Measurements from ENCODE around the gene NUP37.
A peak's percentile ranks its signal among the peaks of the same experiment; 100 is the strongest.
"Not testable (repeated sequence)": the region's sequence is repeated elsewhere in the genome, so short reads cannot be mapped to it uniquely, and the experiment has no call there.

NUP37 gene

DNA sequence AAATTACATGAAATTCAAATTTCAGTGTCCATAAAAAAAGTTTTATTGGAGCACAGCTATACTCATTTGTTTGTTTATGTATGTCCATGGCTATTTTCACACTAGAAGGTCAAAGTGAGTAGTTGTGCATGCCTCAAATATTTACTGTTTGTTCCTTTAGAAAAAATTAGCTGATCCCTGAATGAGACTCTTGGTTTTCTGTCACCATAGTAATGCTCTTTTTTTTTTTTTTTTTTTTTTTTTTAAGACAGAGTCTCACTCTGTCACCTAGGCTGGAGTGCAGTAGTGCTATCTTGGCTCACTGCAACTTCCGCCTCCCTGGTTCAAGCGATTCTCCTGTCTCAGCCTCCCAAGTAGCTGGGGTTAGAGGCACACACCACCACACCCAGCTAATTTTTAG is 1.4 kb upstream of the NUP37 start:
- not testable (repeated sequence) for H3K9me3 ChIP-seq (ENCODE audit: control insufficient read depth, low read length); H3K4me1 ChIP-seq (ENCODE audit: control insufficient read depth, insufficient read depth, low read length, poor library complexity, severe bottlenecking); H3K27ac ChIP-seq (ENCODE audit: low read depth, low read length, severe bottlenecking)
- WGBS, 2 experiments (ENCODE audit: insufficient coverage in 2 of 2): 80 to 87% methylated on average over 1 to 2 of the region's 2 CpGs
- H3K4me3 ChIP-seq (ENCODE audit: extremely low read depth, insufficient read depth, low read length, poor library complexity, severe bottlenecking): peak overlapping the region; percentile 87
- peaks cover 34% of the 10 kb centered on the region for H3K36me3 ChIP-seq (ENCODE audit: control insufficient read depth, insufficient read depth, low read length)

DNA sequence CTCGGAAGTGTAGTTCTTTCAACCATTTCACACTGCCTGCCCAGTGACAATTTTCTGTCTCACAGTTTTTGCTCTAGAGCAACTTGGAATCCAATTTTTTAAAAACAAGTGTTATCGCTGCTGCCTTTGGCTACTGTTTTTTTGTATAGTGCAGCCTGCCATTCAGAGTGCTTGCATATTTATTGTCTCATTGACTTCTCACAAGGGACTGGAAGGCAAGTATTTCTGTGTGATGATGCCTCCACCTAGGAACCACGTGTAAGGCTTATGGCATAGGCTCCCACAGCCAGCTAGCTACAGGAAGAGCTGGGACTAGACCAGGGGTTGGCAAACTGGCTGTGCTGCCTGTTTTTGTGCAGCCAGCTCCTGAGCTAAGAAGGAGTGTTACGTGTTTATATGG is 972 bp upstream of the NUP37 start:
- Histone ChIP-seq H3K9me3 (ENCODE audit: control insufficient read depth, low read length) (no peaks in the 10 kb centered on the region), H3K4me3 (ENCODE audit: extremely low read depth, insufficient read depth, low read length, poor library complexity, severe bottlenecking) (peak overlapping the region; percentile 87), H3K36me3 (ENCODE audit: control insufficient read depth, insufficient read depth, low read length) (peaks cover 34% of the 10 kb centered on the region), H3K27ac (ENCODE audit: low read depth, low read length, severe bottlenecking) (peak overlapping the region; percentile 85), H3K4me1 (ENCODE audit: control insufficient read depth, insufficient read depth, low read length, poor library complexity, severe bottlenecking) (no peaks in the 10 kb centered on the region)
- WGBS, 2 experiments (ENCODE audit: insufficient coverage in 2 of 2): 12 to 20% methylated on average over 2 to 3 of the region's 4 CpGs

DNA sequence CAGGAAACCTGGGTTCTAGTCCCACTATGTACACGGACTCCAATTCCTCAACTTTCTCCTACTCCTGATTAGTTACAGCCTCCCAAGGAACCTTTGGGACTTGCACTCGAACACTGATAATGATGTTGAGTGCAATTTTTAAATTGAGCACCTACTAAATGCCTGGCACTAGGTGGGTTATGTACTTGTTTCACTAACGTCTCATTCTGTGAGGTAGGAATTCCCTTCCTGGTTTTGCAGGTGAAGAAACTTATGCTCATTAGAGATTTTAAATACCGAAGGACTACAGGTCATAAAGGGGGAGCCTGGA is 605 bp upstream of the NUP37 start:
- WGBS, 2 experiments (ENCODE audit: insufficient coverage in 2 of 2): 0 to 14% methylated on average over 1 of the region's 4 CpGs
- Histone ChIP-seq H3K4me1 (ENCODE audit: control insufficient read depth, insufficient read depth, low read length, poor library complexity, severe bottlenecking) (no peaks in the 10 kb centered on the region), H3K27ac (ENCODE audit: low read depth, low read length, severe bottlenecking) (peak overlapping the region; percentile 85), H3K36me3 (ENCODE audit: control insufficient read depth, insufficient read depth, low read length) (peaks cover 30% of the 10 kb centered on the region), H3K4me3 (ENCODE audit: extremely low read depth, insufficient read depth, low read length, poor library complexity, severe bottlenecking) (peak overlapping the region; percentile 87), H3K9me3 (ENCODE audit: control insufficient read depth, low read length) (no peaks in the 10 kb centered on the region)

- H3K36me3 ChIP-seq (ENCODE audit: control insufficient read depth, insufficient read depth, low read length): peaks cover 31% of the 10 kb centered on the region
- no peaks in the 10 kb centered on the region for H3K9me3 ChIP-seq (ENCODE audit: control insufficient read depth, low read length)
- no peaks in the 10 kb centered on the region for H3K4me1 ChIP-seq (ENCODE audit: control insufficient read depth, insufficient read depth, low read length, poor library complexity, severe bottlenecking)
- WGBS, 2 experiments (ENCODE audit: insufficient coverage in 2 of 2): 85 to 94% methylated on average over 2 of the region's 2 CpGs
- H3K4me3 ChIP-seq (ENCODE audit: extremely low read depth, insufficient read depth, low read length, poor library complexity, severe bottlenecking): peak overlapping the region; percentile 87
- H3K27ac ChIP-seq (ENCODE audit: low read depth, low read length, severe bottlenecking): no peak overlapping the region
Measured at GRCh38 chr12:102118874-102119273, 1.0 kb downstream of the NUP37 start.

- Histone ChIP-seq H3K9me3 (ENCODE audit: control insufficient read depth, low read length) (no peaks in the 10 kb centered on the region), H3K27ac (ENCODE audit: low read depth, low read length, severe bottlenecking) (no peak overlapping the region), H3K4me1 (ENCODE audit: control insufficient read depth, insufficient read depth, low read length, poor library complexity, severe bottlenecking) (no peaks in the 10 kb centered on the region), H3K36me3 (ENCODE audit: control insufficient read depth, insufficient read depth, low read length) (peaks cover 38% of the 10 kb centered on the region), H3K4me3 (ENCODE audit: extremely low read depth, insufficient read depth, low read length, poor library complexity, severe bottlenecking) (no peak overlapping the region)
- WGBS, 2 experiments (ENCODE audit: insufficient coverage in 2 of 2): 89 to 90% methylated on average over 5 of the region's 7 CpGs
Measured at GRCh38 chr12:102116392-102116791, 3.5 kb downstream of the NUP37 start.

DNA sequence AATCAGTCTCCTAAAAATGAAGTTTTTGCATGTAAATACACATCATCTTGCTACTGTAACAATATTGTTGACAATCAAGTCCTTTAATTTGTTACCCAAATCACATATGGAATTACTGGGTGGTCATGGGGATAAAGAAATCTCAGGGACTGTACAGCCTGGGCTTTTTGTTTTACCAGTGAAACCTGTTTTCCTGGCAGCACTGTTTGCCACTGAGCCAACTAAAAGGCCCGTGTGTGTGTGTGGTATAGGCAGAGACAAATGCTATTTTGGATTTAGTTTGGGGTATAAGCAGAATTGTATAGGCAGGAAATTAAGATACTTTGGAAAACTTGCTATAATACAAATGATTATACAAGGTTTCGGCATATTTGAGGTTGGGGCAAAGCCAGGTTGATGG is 5.7 kb downstream of the NUP37 start:
- 86 to 100% methylated on average over 1 of the region's 2 CpGs for WGBS, 2 experiments (ENCODE audit: insufficient coverage in 2 of 2)
- H3K36me3 ChIP-seq (ENCODE audit: control insufficient read depth, insufficient read depth, low read length): peaks cover 55% of the 10 kb centered on the region

DNA sequence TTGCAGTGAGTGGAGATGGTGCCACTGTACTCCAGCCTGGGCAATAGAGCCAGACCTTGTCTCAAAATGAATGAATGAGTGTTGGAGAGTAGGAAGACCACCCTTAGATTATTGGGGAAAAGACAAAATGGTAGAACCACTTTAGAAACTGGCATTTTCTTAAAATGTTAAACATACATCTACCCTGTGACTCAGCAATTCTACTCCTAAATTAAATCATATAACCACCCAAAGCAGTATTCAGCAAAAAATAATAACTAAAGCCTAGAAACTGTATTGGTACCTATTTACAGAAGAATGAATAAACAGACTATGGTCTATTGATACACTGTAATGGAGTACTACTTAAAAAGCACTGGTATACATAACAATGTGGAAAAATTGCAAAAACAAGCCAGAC is 9.1 kb downstream of the NUP37 start:
- Histone ChIP-seq H3K4me1 (ENCODE audit: control insufficient read depth, insufficient read depth, low read length, poor library complexity, severe bottlenecking) (no peaks in the 10 kb centered on the region), H3K27ac (ENCODE audit: low read depth, low read length, severe bottlenecking) (no peak overlapping the region), H3K36me3 (ENCODE audit: control insufficient read depth, insufficient read depth, low read length) (peaks cover 60% of the 10 kb centered on the region), H3K9me3 (ENCODE audit: control insufficient read depth, low read length) (peaks cover 14% of the 10 kb centered on the region), H3K4me3 (ENCODE audit: extremely low read depth, insufficient read depth, low read length, poor library complexity, severe bottlenecking) (no peak overlapping the region)

More for the DNA sequence above, 5.7 kb downstream of the NUP37 start:
- H3K9me3 ChIP-seq (ENCODE audit: control insufficient read depth, low read length): no peaks in the 10 kb centered on the region
- no peak overlapping the region for H3K4me3 ChIP-seq (ENCODE audit: extremely low read depth, insufficient read depth, low read length, poor library complexity, severe bottlenecking)
- no peaks in the 10 kb centered on the region for H3K4me1 ChIP-seq (ENCODE audit: control insufficient read depth, insufficient read depth, low read length, poor library complexity, severe bottlenecking)
- no peak overlapping the region for H3K27ac ChIP-seq (ENCODE audit: low read depth, low read length, severe bottlenecking)

DNA sequence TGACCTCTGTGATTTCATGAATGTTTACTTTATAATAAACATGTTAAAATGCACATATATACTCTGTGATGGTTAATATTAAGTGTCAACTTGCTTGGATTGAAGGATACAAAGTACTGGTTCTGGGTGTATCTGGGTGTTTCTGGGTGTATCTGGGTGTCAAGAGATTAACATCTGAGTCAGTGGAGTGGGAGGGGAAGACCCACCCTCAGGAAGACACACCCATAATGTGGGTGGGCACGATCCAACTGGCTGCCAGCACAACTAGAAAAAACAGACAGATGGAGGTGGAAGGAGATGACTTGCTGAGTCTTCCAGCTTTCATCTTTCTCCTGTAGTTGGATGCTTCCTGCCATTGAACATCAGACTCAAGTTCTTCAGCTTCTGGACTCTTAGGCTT is 11.9 kb downstream of the NUP37 start:
- WGBS, 2 experiments (ENCODE audit: insufficient coverage in 2 of 2): 100% methylated on average over 1 of the region's 1 CpG; no CpG with 5 or more reads in 1 of the 2 experiments
- H3K36me3 ChIP-seq (ENCODE audit: control insufficient read depth, insufficient read depth, low read length): peaks cover 71% of the 10 kb centered on the region
- H3K4me3 ChIP-seq (ENCODE audit: extremely low read depth, insufficient read depth, low read length, poor library complexity, severe bottlenecking): no peak overlapping the region
- H3K4me1 ChIP-seq (ENCODE audit: control insufficient read depth, insufficient read depth, low read length, poor library complexity, severe bottlenecking): no peaks in the 10 kb centered on the region
- H3K9me3 ChIP-seq (ENCODE audit: control insufficient read depth, low read length): peaks cover 14% of the 10 kb centered on the region
- H3K27ac ChIP-seq (ENCODE audit: low read depth, low read length, severe bottlenecking): no peak overlapping the region

DNA sequence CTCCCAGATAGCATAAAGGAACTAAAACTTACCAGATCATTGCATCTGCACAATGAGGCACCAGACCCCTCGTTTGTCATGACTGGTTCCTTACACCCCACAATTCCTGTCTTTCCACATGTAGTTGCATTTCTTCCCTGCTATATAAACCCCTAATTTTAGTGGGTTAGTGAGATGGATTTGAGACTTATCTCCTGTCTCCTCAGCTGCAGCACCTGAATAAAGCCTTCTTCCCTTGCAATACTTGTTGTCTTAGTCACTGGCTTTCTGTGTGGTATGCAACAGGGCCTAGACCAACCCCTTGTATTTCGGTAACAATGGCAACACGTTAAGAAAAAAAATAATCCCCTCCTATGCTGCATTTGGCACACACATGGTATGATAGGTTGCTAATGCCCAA is 13.0 kb downstream of the NUP37 start:
- Histone ChIP-seq H3K27ac (ENCODE audit: low read depth, low read length, severe bottlenecking) (no peak overlapping the region), H3K9me3 (ENCODE audit: control insufficient read depth, low read length) (peaks cover 14% of the 10 kb centered on the region), H3K4me3 (ENCODE audit: extremely low read depth, insufficient read depth, low read length, poor library complexity, severe bottlenecking) (no peak overlapping the region), H3K4me1 (ENCODE audit: control insufficient read depth, insufficient read depth, low read length, poor library complexity, severe bottlenecking) (no peaks in the 10 kb centered on the region), H3K36me3 (ENCODE audit: control insufficient read depth, insufficient read depth, low read length) (peaks cover 69% of the 10 kb centered on the region)
- WGBS, 2 experiments (ENCODE audit: insufficient coverage in 2 of 2): 77 to 100% methylated on average over 3 of the region's 3 CpGs

- Histone ChIP-seq H3K4me3 (ENCODE audit: extremely low read depth, insufficient read depth, low read length, poor library complexity, severe bottlenecking) (no peak overlapping the region), H3K27ac (ENCODE audit: low read depth, low read length, severe bottlenecking) (no peak overlapping the region), H3K9me3 (ENCODE audit: control insufficient read depth, low read length) (no peaks in the 10 kb centered on the region), H3K4me1 (ENCODE audit: control insufficient read depth, insufficient read depth, low read length, poor library complexity, severe bottlenecking) (no peaks in the 10 kb centered on the region), H3K36me3 (ENCODE audit: control insufficient read depth, insufficient read depth, low read length) (peaks cover 15% of the 10 kb centered on the region)
- 92 to 100% methylated on average over 1 of the region's 3 CpGs for WGBS, 2 experiments (ENCODE audit: insufficient coverage in 2 of 2)
Measured at GRCh38 chr12:102096855-102097254, 23.1 kb downstream of the NUP37 start.

DNA sequence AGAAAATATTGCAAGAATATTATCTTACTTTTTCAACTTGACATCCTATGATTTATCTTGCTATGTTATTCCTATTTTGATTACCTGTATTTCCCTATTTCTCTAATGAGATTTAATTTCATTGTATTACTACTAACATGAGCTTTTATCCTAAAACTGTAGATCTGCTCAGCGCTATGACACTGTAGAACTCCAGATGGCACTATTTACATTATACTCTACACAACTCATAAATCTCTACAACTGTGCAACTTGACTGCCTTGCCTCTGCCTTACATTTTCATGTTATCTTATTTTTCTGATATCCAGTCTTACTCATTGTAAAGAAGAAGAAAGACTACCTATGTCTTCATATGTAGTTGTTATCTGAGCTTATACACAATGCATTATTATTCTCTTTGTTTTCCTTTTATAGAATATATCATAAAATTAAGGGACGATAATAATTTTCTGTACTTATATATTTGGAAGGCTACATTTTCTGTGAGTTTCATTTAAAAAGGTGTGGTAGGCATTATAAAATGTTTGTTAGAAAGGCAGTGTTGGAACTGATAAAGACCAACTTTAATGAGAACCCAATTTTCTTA is 24.1 kb downstream of the NUP37 start:
- 100% methylated on average over 1 of the region's 2 CpGs for WGBS, 2 experiments (ENCODE audit: insufficient coverage in 2 of 2)
- H3K9me3 ChIP-seq (ENCODE audit: control insufficient read depth, low read length): no peaks in the 10 kb centered on the region
- no peaks in the 10 kb centered on the region for H3K4me1 ChIP-seq (ENCODE audit: control insufficient read depth, insufficient read depth, low read length, poor library complexity, severe bottlenecking)
- no peak overlapping the region for H3K27ac ChIP-seq (ENCODE audit: low read depth, low read length, severe bottlenecking)
- H3K36me3 ChIP-seq (ENCODE audit: control insufficient read depth, insufficient read depth, low read length): peaks cover 16% of the 10 kb centered on the region
- H3K4me3 ChIP-seq (ENCODE audit: extremely low read depth, insufficient read depth, low read length, poor library complexity, severe bottlenecking): no peak overlapping the region
